Mucosa of descending colon (tissue), 3 donors: Measurements from ENCODE around the gene ABHD17A. TPM values are rescaled to one million over a fixed set of nuclear protein-coding genes. Genes with fewer than 3 reads are reported as not detected.

Experiments used
- ATAC-seq: fragments of 200-7000 bp; cut with Tn5 transposase; one replicate; pipeline ENCODE4 v1.9.1; 2020; ENCODE audit warnings: mild to moderate bottlenecking, moderate library complexity
- DNase-seq, 3 donors: peaks; one replicate each; pipeline ENCODE4 v3.0.0-alpha.2; 2020
- H3K36me3 ChIP-seq: fragments of 200-600 bp; one replicate; pipeline ENCODE4 v1.8.0; 2021; ENCODE audit warnings: low read depth, mild to moderate bottlenecking
- H3K4me1 ChIP-seq: fragments of 200-600 bp; one replicate; pipeline ENCODE4 v1.8.0; 2021; ENCODE audit warnings: low read depth, mild to moderate bottlenecking
- H3K4me3 ChIP-seq: fragments of 200-600 bp; one replicate; pipeline ENCODE4 v1.8.0; 2021; ENCODE audit warnings: mild to moderate bottlenecking
- H3K9me3 ChIP-seq: fragments of 200-600 bp; one replicate; pipeline ENCODE4 v1.8.0; 2021; ENCODE audit warnings: mild to moderate bottlenecking
- intact Hi-C, 2 donors: fragments of 100-400 bp; cut with DNase I in 1 of 2; cut with micrococcal nuclease in 1 of 2; formaldehyde crosslinking; loops; one replicate each; pipeline versions ENCODE4 v1.11.0 to v1.11.1; 2022; cut with DNase I, micrococcal nuclease
- total RNA-seq, 3 donors: library from RNA; stranded (reverse); fragmentation: NEBNext Ultra II Directional in 2 of 3; extraction: Animal tissue kit (Norgen Biotek cat#: 25700) in 2 of 3; gene quantifications; one replicate each; pipeline versions ENCODE4 v1.2.1 to v1.2.4, GENCODE V29; 2021 to 2023
- TF ChIP-seq, protein P1 (sequence below): fragments of 200-600 bp; IDR thresholded peaks from one replicate; pipeline ENCODE4 v1.8.0; 2022; ENCODE audit warnings: antibody characterized with exemption, mild to moderate bottlenecking
- donor health status: DM: no; HTN: no; CAD: no; lungs with moderate emphysema.
- donor health status: DM: no; HTN: no; CAD: no.
- donor health status: DM: no; HTN: yes; CAD: no.

ABHD17A gene
- total RNA-seq, 3 donors from 2014 or later: 60.9 to 65.8 (median 65.8) TPM

DNA sequence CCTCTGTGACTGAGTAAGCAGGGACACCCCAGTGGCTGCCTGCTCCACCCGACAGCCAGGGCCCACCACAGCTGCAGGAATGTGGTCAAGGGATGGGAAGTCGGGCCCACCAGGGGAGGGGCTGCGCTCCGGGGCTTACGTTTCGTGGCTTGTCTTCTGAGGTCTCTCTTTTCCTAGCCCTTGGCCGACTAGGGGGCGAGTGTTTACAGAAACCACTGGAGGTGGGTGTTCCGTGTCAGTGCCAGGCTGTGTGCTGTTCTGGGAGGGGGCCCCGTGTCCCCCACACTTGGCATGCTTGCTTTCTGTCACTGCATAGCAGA is 24.4 kb upstream of the ABHD17A start:
- no peaks in the 10 kb centered on the region for H3K36me3 ChIP-seq
- no peaks in the 10 kb centered on the region for H3K9me3 ChIP-seq
- no peak overlapping the region for H3K4me3 ChIP-seq
- DNase-seq (no peak), ATAC-seq (no peak)
- peaks cover 39% of the 10 kb centered on the region for H3K4me1 ChIP-seq
- intact Hi-C loops: no loop called here
- TF ChIP-seq, protein P1, sequence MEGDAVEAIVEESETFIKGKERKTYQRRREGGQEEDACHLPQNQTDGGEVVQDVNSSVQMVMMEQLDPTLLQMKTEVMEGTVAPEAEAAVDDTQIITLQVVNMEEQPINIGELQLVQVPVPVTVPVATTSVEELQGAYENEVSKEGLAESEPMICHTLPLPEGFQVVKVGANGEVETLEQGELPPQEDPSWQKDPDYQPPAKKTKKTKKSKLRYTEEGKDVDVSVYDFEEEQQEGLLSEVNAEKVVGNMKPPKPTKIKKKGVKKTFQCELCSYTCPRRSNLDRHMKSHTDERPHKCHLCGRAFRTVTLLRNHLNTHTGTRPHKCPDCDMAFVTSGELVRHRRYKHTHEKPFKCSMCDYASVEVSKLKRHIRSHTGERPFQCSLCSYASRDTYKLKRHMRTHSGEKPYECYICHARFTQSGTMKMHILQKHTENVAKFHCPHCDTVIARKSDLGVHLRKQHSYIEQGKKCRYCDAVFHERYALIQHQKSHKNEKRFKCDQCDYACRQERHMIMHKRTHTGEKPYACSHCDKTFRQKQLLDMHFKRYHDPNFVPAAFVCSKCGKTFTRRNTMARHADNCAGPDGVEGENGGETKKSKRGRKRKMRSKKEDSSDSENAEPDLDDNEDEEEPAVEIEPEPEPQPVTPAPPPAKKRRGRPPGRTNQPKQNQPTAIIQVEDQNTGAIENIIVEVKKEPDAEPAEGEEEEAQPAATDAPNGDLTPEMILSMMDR: no peak

DNA sequence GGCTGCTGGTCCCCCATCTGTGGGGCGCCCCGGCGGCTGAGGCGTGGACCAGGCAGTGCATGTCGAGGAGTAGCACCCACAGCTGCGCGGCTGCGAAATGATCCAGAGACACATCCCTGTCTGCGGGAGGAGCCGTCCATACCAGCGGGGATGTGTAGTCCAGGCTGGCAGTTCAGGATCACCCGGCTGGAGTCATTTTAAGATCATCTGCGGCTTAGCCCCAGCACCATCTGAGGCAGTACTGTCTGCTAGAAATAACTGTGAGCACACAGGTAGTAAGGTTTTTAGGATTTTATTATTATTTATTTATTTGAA is 23.0 kb upstream of the ABHD17A start:
- no peaks in the 10 kb centered on the region for H3K36me3 ChIP-seq
- H3K4me3 ChIP-seq: no peak overlapping the region
- TF ChIP-seq, protein P1: no peak
- ATAC-seq: no peak
- H3K4me1 ChIP-seq: peaks cover 45% of the 10 kb centered on the region
- no peaks in the 10 kb centered on the region for H3K9me3 ChIP-seq
- intact Hi-C loops: no loop called here
- peak in 1 of 3 donors; percentile 43 for DNase-seq

DNA sequence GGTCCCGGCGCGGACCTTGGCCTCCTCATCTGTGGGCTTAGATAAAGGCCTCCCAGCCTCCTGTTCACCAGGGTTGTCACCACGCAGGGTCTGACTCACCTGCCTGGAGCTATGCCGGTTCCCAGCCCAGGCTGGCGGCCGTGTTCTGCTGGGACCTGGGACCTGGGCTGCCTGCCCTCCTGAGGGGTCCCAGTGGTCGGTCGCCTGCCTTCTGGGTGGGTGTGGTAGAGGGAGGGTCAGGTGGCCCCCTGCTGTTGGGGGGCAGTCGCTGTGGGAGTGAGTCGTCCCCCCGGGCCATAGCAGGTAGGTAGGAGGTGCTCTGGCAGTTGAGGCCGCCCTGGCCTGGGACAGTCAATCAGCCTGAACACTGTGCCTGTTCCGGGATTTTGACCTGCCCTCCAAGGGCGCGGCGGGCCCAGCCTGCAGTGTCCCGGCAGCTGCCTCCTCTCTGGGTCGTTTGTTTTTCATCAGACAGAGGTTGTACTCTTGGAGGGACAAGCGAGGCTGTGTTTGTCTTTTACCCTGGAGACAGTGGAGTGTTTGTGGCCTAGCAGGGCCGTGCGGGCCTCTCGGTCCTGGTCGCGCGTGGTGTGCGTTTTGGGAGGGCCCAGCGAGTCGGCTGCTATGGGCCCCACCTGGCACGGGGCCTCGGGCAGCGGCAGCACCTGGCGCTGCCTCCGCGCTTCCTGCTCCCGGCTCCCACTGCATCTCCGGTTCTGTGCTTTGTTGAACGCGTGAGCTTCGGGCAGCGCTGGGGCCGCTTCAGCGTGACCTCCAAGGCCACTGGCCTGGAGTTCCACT is 22.5 kb upstream of the ABHD17A start:
- H3K9me3 ChIP-seq: no peaks in the 10 kb centered on the region
- TF ChIP-seq, protein P1: no peak
- DNase-seq (peak; percentile 77 to 88 (median 85)), ATAC-seq (peak; percentile 72)
- peaks cover 45% of the 10 kb centered on the region for H3K4me1 ChIP-seq
- no peak overlapping the region for H3K4me3 ChIP-seq
- H3K36me3 ChIP-seq: no peaks in the 10 kb centered on the region
- intact Hi-C loops: no loop called here

DNA sequence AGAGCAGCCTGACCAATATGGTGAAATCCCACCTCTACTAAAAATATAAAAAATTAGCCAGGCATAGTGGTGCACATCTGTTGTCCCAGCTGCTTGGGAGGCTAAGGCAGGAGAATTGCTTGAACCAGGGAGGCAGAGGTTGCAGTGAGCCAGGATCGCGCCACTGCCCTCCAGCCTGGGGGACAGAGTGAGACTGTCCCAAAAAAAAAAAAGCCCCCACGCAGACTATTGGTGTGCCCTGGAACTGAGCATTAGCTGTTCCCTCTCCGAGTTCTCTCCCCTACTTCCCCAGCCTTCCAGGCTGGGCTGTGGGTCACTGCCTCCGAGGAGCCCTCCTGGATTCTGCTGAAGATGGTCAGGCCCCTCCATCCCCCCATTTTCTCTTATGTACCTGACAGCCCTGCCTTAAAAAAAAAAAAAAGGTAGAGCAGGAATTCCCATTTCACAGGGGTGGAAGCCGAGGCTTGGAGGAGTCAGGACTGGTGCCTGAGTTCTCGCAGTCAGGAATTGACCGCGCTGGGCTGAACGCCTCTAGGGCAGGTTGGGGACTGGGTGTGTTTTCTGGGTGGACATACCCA is 21.8 kb upstream of the ABHD17A start:
- TF ChIP-seq, protein P1: no peak
- Histone ChIP-seq H3K9me3 (no peaks in the 10 kb centered on the region), H3K4me1 (peaks cover 42% of the 10 kb centered on the region), H3K36me3 (no peaks in the 10 kb centered on the region), H3K4me3 (no peak overlapping the region)
- ATAC-seq (no peak), DNase-seq (no peak)
- intact Hi-C loops: no loop called here

DNA sequence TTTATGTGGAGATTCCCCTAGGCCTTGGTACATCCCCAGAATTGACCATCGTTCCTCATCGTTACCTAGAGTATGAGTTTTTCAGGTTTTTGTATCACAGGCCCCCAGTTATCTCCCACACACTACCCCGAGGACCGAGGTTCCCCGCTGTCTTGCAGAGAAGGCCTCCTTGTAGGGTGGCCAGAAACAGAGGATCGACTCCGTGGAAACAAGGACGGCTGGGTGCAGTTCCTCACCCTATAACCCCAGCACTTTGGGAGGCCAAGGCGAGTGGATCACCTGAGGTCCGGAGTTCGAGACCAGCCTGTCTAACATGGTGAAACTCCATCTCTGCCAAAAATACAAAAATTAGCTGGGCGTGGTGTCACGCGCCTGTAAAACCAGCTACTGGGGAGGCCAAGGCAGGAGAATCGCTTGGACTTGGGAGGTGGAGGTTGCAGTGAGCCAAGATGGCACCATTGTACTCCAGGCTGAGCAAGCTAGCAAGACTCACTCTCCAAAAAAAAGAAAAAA is 20.6 kb upstream of the ABHD17A start:
- DNase-seq (no peak), ATAC-seq (no peak)
- H3K4me3 ChIP-seq: peak overlapping the region; percentile 34
- intact Hi-C loops: no loop called here
- H3K9me3 ChIP-seq: no peaks in the 10 kb centered on the region
- no peaks in the 10 kb centered on the region for H3K36me3 ChIP-seq
- TF ChIP-seq, protein P1: no peak
- H3K4me1 ChIP-seq: peaks cover 37% of the 10 kb centered on the region
